Measurements from ENCODE around the gene OGDHL.
"Not testable (repeated sequence)": the region's sequence is repeated elsewhere in the genome, so short reads cannot be mapped to it uniquely, and the experiment has no call there.

OGDHL gene

GRCh38 chr10:49771046-49771445 lies 8.9 kb upstream of the OGDHL start:
- H3K9me3 ChIP-seq (ENCODE audit: control insufficient read depth, low read length); H3K27ac ChIP-seq (ENCODE audit: low read depth, low read length, severe bottlenecking); H3K36me3 ChIP-seq (ENCODE audit: control insufficient read depth, insufficient read depth, low read length); H3K4me3 ChIP-seq (ENCODE audit: extremely low read depth, insufficient read depth, low read length, poor library complexity, severe bottlenecking); H3K4me1 ChIP-seq (ENCODE audit: control insufficient read depth, insufficient read depth, low read length, poor library complexity, severe bottlenecking): not testable (repeated sequence)
- 71 to 88% methylated on average over 7 of the region's 11 CpGs for WGBS, 2 experiments (ENCODE audit: insufficient coverage in 2 of 2)

DNA sequence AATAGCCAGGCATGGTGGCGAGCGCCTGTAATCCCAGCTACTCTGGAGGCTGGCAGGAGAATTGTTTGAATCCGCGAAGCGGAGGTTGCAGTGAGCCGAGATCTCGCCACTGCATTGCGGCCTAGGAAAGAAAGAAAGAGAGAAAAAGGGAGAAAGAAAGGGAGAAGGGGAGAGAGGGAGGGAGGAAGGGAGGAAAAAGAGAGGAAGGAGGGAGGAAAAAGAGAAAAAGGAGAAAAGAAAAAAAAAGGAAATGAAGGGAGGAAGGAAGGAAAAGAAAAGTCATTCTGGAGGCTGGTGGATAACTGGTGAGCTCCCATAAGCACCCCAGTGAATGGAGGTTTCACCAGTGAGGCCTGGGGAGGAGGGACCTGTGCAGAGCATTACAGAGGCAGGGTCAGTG lies 7.6 kb upstream of the OGDHL start:
- Histone ChIP-seq H3K36me3 (ENCODE audit: control insufficient read depth, insufficient read depth, low read length) (no peaks in the 10 kb centered on the region), H3K4me1 (ENCODE audit: control insufficient read depth, insufficient read depth, low read length, poor library complexity, severe bottlenecking) (no peaks in the 10 kb centered on the region), H3K27ac (ENCODE audit: low read depth, low read length, severe bottlenecking) (no peak overlapping the region), H3K9me3 (ENCODE audit: control insufficient read depth, low read length) (no peaks in the 10 kb centered on the region), H3K4me3 (ENCODE audit: extremely low read depth, insufficient read depth, low read length, poor library complexity, severe bottlenecking) (no peak overlapping the region)
- 87 to 100% methylated on average over 3 to 8 of the region's 8 CpGs for WGBS, 2 experiments (ENCODE audit: insufficient coverage in 2 of 2)

DNA sequence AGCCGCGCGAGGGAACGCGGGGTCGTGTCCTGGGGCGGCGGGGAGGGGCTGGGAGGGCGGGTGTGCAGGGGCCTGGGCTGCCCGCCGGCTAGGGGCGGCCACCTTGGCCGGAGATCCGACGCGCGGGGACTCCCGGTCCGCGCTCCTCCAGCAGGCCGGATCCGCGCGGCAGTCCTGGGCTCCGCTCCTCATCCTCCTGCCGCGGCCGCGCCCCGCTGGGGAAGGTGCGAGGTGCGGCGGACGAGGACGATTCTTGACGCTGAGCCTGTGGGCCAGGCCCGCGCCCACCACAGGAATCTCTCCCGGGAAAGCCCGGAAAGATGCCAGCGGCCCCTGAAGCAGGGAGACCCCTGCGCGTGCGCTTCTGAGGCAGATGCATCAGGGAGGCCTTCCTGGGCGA lies 6.6 kb upstream of the OGDHL start:
- 74 to 88% methylated on average over 29 to 45 of the region's 45 CpGs for WGBS, 2 experiments (ENCODE audit: insufficient coverage in 2 of 2)
- Histone ChIP-seq H3K36me3 (ENCODE audit: control insufficient read depth, insufficient read depth, low read length) (no peaks in the 10 kb centered on the region), H3K4me3 (ENCODE audit: extremely low read depth, insufficient read depth, low read length, poor library complexity, severe bottlenecking) (no peak overlapping the region)

DNA sequence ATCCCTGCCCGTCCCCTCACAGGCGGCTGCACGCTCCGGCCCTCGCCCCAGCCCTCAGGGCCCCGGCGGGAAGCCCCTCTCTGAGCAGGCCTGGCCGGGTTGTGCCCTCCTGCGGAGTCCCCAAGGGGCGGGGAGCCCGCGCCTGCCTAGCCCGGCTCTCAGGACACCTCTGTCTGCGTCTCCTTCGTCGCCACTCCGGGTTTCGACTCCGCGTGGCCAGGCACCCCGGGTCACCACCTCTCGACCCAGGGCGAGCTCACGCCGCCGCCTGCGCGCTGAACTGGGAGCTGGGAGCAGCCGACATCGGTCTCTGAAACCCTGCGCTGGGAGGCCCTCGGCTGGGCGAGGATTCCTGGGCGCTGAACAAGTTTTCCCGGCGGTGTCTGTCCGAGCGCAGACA lies 6.2 kb upstream of the OGDHL start:
- 80 to 84% methylated on average over 37 to 38 of the region's 38 CpGs for WGBS, 2 experiments (ENCODE audit: insufficient coverage in 2 of 2)
- Histone ChIP-seq H3K36me3 (ENCODE audit: control insufficient read depth, insufficient read depth, low read length) (no peaks in the 10 kb centered on the region), H3K4me3 (ENCODE audit: extremely low read depth, insufficient read depth, low read length, poor library complexity, severe bottlenecking) (no peak overlapping the region), H3K27ac (ENCODE audit: low read depth, low read length, severe bottlenecking) (no peak overlapping the region), H3K4me1 (ENCODE audit: control insufficient read depth, insufficient read depth, low read length, poor library complexity, severe bottlenecking) (no peaks in the 10 kb centered on the region), H3K9me3 (ENCODE audit: control insufficient read depth, low read length) (no peaks in the 10 kb centered on the region)

More for the DNA sequence above, 6.6 kb upstream of the OGDHL start:
- H3K9me3 ChIP-seq (ENCODE audit: control insufficient read depth, low read length): no peaks in the 10 kb centered on the region
- no peak overlapping the region for H3K27ac ChIP-seq (ENCODE audit: low read depth, low read length, severe bottlenecking)
- H3K4me1 ChIP-seq (ENCODE audit: control insufficient read depth, insufficient read depth, low read length, poor library complexity, severe bottlenecking): no peaks in the 10 kb centered on the region

GRCh38 chr10:49767752-49768151 lies 5.6 kb upstream of the OGDHL start:
- 89 to 93% methylated on average over 7 of the region's 7 CpGs for WGBS, 2 experiments (ENCODE audit: insufficient coverage in 2 of 2)
- Histone ChIP-seq H3K27ac (ENCODE audit: low read depth, low read length, severe bottlenecking) (no peak overlapping the region), H3K36me3 (ENCODE audit: control insufficient read depth, insufficient read depth, low read length) (no peaks in the 10 kb centered on the region), H3K4me3 (ENCODE audit: extremely low read depth, insufficient read depth, low read length, poor library complexity, severe bottlenecking) (no peak overlapping the region), H3K9me3 (ENCODE audit: control insufficient read depth, low read length) (no peaks in the 10 kb centered on the region), H3K4me1 (ENCODE audit: control insufficient read depth, insufficient read depth, low read length, poor library complexity, severe bottlenecking) (no peaks in the 10 kb centered on the region)

DNA sequence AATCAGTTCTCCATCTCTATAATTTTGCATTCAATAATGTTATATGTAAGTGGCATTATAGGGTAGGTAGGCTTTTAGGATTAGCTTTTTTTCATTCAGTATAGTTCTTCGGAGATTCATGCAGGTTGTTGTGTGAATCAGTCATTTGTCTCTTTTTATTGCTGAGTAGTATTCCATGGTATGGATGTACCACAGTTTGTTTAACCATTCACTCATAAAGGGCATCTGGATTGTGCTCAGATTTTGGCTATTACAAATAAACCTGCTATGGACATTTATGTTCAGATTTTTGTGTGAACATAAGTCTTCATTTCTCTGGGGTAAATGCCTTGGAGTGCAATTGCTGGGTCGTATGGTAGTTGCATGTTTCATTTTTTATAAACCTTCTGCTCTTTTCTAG lies 4.4 kb upstream of the OGDHL start:
- no peaks in the 10 kb centered on the region for H3K36me3 ChIP-seq (ENCODE audit: control insufficient read depth, insufficient read depth, low read length)
- H3K9me3 ChIP-seq (ENCODE audit: control insufficient read depth, low read length): no peaks in the 10 kb centered on the region
- no peaks in the 10 kb centered on the region for H3K4me1 ChIP-seq (ENCODE audit: control insufficient read depth, insufficient read depth, low read length, poor library complexity, severe bottlenecking)
- H3K27ac ChIP-seq (ENCODE audit: low read depth, low read length, severe bottlenecking): no peak overlapping the region
- no peak overlapping the region for H3K4me3 ChIP-seq (ENCODE audit: extremely low read depth, insufficient read depth, low read length, poor library complexity, severe bottlenecking)
- no CpG with 5 or more reads among the region's 2 CpGs for WGBS, 2 experiments (ENCODE audit: insufficient coverage in 2 of 2)

- Histone ChIP-seq H3K4me1 (ENCODE audit: control insufficient read depth, insufficient read depth, low read length, poor library complexity, severe bottlenecking) (no peaks in the 10 kb centered on the region), H3K36me3 (ENCODE audit: control insufficient read depth, insufficient read depth, low read length) (no peaks in the 10 kb centered on the region), H3K4me3 (ENCODE audit: extremely low read depth, insufficient read depth, low read length, poor library complexity, severe bottlenecking) (peak overlapping the region; percentile 58), H3K27ac (ENCODE audit: low read depth, low read length, severe bottlenecking) (no peak overlapping the region), H3K9me3 (ENCODE audit: control insufficient read depth, low read length) (no peaks in the 10 kb centered on the region)
- 33 to 64% methylated on average over 1 to 2 of the region's 4 CpGs for WGBS, 2 experiments (ENCODE audit: insufficient coverage in 2 of 2)
Observed at GRCh38 chr10:49762566-49762877, 399 bp upstream of the OGDHL start.

DNA sequence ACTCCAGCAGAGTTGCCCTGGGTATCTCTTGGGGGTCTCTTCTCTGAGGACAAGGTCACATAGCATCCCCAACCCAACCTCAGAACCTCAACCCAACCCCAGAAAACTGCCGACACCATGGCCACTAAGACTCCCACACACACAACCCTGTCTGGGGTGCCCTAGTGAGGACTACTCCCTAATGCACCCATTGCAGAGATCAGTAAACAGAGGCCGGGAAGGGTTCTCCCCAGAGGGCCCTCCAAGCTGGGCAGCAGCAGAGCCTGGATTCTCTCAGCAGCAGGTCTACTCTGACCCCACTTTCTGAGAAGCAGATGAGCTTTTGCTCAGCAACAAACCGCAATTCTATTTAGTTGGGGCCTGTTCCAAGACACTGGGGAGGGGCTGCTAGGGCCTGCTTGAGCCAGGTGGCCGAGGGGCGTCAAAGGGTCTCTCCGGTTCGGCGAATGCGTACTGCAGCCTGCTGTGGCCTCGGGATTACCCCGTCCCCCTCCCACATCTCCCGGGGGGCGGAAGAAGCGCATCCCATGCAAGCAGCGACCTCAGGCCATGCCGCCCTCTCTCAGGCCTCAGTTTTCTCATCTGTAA lies 828 bp downstream of the OGDHL start:
- Histone ChIP-seq H3K4me1 (ENCODE audit: control insufficient read depth, insufficient read depth, low read length, poor library complexity, severe bottlenecking) (no peaks in the 10 kb centered on the region), H3K27ac (ENCODE audit: low read depth, low read length, severe bottlenecking) (no peak overlapping the region), H3K4me3 (ENCODE audit: extremely low read depth, insufficient read depth, low read length, poor library complexity, severe bottlenecking) (peak overlapping the region; percentile 58), H3K36me3 (ENCODE audit: control insufficient read depth, insufficient read depth, low read length) (no peaks in the 10 kb centered on the region), H3K9me3 (ENCODE audit: control insufficient read depth, low read length) (no peaks in the 10 kb centered on the region)
- 32 to 33% methylated on average over 13 to 15 of the region's 16 CpGs for WGBS, 2 experiments (ENCODE audit: insufficient coverage in 2 of 2)

DNA sequence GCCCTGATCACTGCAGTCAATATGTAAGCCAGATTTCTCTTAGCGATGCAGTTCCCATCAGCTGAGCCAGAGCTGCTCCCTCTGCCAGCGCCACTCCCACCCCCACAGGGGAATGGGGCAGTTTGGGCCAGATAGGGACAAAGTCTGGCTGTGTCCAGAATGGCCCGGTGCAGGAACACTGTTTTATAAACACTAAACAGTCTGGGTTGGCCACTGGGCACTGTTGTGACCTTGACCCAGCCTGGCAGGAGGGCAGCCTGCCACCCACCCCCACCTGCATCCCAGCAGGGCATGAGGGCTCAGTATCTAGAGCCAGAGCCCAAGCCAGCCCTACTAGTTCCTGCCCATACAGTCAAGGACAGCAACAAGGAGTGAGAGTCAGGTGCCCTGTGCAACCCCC lies 1.3 kb downstream of the OGDHL start:
- Histone ChIP-seq H3K27ac (ENCODE audit: low read depth, low read length, severe bottlenecking) (no peak overlapping the region), H3K9me3 (ENCODE audit: control insufficient read depth, low read length) (no peaks in the 10 kb centered on the region), H3K4me1 (ENCODE audit: control insufficient read depth, insufficient read depth, low read length, poor library complexity, severe bottlenecking) (no peaks in the 10 kb centered on the region), H3K36me3 (ENCODE audit: control insufficient read depth, insufficient read depth, low read length) (no peaks in the 10 kb centered on the region), H3K4me3 (ENCODE audit: extremely low read depth, insufficient read depth, low read length, poor library complexity, severe bottlenecking) (no peak overlapping the region)
- WGBS, 2 experiments (ENCODE audit: insufficient coverage in 2 of 2): 73 to 83% methylated on average over 2 to 3 of the region's 3 CpGs

GRCh38 chr10:49759787-49760551 lies 2.2 kb downstream of the OGDHL start:
- H3K27ac ChIP-seq (ENCODE audit: low read depth, low read length, severe bottlenecking): no peak overlapping the region
- no peaks in the 10 kb centered on the region for H3K4me1 ChIP-seq (ENCODE audit: control insufficient read depth, insufficient read depth, low read length, poor library complexity, severe bottlenecking)
- WGBS, 2 experiments (ENCODE audit: insufficient coverage in 2 of 2): 88 to 91% methylated on average over 5 to 6 of the region's 10 CpGs
- no peak overlapping the region for H3K4me3 ChIP-seq (ENCODE audit: extremely low read depth, insufficient read depth, low read length, poor library complexity, severe bottlenecking)
- H3K36me3 ChIP-seq (ENCODE audit: control insufficient read depth, insufficient read depth, low read length): no peaks in the 10 kb centered on the region
- H3K9me3 ChIP-seq (ENCODE audit: control insufficient read depth, low read length): no peaks in the 10 kb centered on the region

DNA sequence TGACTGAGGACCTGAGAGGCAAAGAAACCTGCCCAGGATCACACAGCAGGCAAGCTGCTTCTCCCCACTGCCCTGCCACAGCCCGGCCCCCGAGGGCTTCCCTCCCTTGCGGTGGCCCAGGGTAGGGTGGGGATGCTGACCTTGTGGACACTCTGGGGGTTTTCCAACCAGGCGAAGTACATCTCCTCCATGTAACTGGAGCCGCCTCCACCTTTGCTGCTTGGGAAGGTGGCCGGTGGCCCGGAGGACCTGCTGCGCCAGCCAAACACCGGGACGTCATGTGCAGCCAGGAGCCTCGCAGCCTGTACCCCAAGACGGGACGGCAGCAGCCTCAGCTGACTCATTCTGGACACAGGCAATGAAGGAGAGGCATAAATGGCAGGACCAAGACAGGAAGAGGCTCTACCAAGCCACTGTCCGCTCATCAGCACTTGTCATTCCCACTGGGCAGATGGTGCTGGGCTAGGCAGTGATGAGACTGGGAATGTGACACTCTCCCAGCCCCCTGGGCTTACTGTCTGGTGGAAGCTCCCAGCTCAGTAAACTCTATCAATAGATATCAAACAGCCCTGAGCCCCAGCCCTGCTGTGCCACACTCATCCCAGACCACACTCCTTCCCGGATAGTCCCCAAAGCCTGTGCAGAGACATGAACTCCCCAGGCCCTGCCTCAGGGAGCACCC lies 3.7 kb downstream of the OGDHL start:
- no peak overlapping the region for H3K27ac ChIP-seq (ENCODE audit: low read depth, low read length, severe bottlenecking)
- no peaks in the 10 kb centered on the region for H3K9me3 ChIP-seq (ENCODE audit: control insufficient read depth, low read length)
- no peaks in the 10 kb centered on the region for H3K36me3 ChIP-seq (ENCODE audit: control insufficient read depth, insufficient read depth, low read length)
- no peaks in the 10 kb centered on the region for H3K4me1 ChIP-seq (ENCODE audit: control insufficient read depth, insufficient read depth, low read length, poor library complexity, severe bottlenecking)
- 92 to 96% methylated on average over 11 of the region's 15 CpGs for WGBS, 2 experiments (ENCODE audit: insufficient coverage in 2 of 2)
- no peak overlapping the region for H3K4me3 ChIP-seq (ENCODE audit: extremely low read depth, insufficient read depth, low read length, poor library complexity, severe bottlenecking)

All from mesodermal cell (in vitro differentiated cells).